T-helper 2 cell treated with Interferon-gamma antibody and Interleukin-4, amounts not matched to agents 100 ng/mL and 5 ng/mL, for 36 hours (primary cell): ENCODE measurements around the gene ST6GAL1. TPM values are rescaled to one million over a fixed set of nuclear protein-coding genes. Genes with fewer than 3 reads are reported as not detected.

Source experiments
- intact Hi-C: fragments of 100-400 bp; cut with micrococcal nuclease; formaldehyde crosslinking; loops from one replicate; pipeline ENCODE4 v1.15.1; 2023
- total RNA-seq: library from RNA; stranded (reverse); gene quantifications from 2 replicates; pipeline ENCODE4 v1.2.3, GENCODE V29; 2022

ST6GAL1 gene
- total RNA-seq, 1 donor from 2014 or later = 113 TPM

GRCh38 chr3:186915806-186916796 lies 14.2 kb upstream of the ST6GAL1 start:
- intact Hi-C loops = no loop called here

GRCh38 chr3:186917512-186918312 lies 12.6 kb upstream of the ST6GAL1 start:
- intact Hi-C loops = no loop called here

DNA sequence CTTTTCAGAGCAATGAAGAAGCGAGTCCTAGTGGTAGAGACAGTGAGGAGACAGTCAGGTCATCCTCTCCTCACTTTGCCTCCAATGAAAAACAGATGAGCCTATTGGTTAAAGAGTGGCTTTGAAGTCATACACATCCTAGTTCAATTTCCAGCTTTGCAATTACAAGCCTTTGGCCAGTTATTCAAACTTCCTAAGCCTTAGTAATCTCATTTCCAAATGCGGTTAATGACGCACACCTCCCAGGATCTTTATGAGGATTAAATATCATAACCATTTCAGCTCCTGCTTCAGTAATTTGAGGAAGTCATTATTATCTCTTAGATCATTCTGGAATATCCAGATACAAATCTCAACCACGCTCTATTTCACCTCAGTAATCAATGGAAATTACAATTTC lies 10.0 kb upstream of the ST6GAL1 start:
- intact Hi-C loops = no loop called here

DNA sequence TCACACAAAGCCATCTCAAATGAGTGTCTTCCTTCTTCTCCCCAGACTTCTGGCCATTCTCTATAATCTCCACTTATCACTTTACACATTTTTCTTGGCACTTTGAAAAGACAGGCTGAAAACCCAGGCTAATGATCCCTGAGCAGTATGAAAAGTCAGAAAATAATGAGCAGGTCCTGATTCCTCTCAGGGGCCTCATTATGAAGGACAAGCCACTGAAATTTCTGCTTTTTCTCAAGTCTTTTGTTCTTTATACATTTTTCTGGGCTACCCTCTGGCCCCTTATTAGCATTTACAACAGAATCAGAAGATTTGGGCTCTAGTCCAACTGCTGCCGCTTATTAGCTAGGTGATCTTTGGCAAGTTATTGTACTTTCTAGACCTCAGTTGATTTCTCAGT lies 9.5 kb upstream of the ST6GAL1 start:
- intact Hi-C loops = no loop called here

- intact Hi-C loops = no loop called here
Measured at GRCh38 chr3:186921578-186921977, 8.7 kb upstream of the ST6GAL1 start.

GRCh38 chr3:186922224-186922623 lies 8.1 kb upstream of the ST6GAL1 start:
- intact Hi-C loops = no loop called here

DNA sequence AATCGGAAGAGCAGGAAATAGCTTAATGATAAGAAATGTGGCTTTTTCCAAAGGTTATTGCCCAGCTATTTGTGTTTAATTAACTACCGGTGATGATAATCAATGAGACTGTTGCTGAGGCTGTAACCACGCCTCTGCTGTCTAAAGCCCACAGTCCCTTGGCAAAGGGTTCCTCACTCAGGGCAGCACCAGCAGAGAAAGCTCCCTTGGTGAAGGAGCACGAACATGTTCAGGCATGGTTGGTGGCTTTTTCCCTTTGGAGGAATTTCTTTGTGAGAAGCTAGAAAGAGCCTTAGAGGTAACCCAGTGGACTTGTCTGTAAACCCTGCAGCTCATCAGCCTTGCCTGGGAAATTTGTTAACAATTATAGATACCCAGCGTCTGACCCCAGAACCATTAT lies 7.5 kb upstream of the ST6GAL1 start:
- intact Hi-C loops = no loop called here

GRCh38 chr3:186923241-186923640 lies 7.1 kb upstream of the ST6GAL1 start:
- intact Hi-C loops = no loop called here

DNA sequence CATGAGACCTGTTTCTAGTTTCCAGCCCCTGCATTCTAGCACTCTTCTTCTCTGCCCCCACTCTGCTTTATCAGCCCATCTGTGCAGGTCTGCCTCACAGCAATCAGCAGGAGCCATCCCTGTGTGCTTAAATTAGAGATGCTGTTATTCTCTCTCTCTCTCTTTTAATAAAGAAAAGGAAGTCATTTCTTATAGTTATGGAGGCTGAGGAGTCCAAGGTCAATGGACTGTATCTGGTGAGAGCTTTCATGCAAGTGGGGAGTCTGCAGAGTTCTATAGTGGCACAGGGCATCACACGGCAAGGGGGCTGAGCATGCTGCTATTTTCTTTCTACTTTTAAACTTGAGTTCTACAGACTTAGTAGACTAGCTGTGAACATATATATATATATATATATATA lies 4.5 kb upstream of the ST6GAL1 start:
- intact Hi-C loops = no loop called here

- intact Hi-C loops = no loop called here
Measured at GRCh38 chr3:186929186-186929585, 1.1 kb upstream of the ST6GAL1 start.

DNA sequence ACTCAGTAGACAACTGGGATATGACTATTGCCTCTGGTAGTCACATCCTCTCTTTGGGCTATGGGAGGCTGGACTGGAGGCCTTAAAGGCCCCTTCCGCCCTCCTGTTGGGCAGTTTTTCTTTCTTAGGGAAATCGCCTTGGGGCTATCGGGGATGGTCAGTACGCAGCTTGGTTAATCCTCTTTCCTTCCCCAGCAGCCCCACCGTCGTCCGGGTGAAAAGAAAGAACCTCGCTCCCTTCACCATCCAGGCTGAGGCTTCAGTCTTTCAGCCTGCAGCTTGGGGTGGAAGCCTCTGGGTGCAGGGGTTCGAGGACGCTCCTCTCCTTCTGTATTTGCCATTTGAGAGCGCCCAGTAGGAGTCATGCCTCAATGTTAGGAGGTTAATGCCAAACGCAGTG lies 641 bp upstream of the ST6GAL1 start:
- intact Hi-C loops = loop anchor here (1.0 to 5.0 kb wide), 8 partner anchors 23 to 209 kb away; partner anchors contain the start of gene RPL39L

DNA sequence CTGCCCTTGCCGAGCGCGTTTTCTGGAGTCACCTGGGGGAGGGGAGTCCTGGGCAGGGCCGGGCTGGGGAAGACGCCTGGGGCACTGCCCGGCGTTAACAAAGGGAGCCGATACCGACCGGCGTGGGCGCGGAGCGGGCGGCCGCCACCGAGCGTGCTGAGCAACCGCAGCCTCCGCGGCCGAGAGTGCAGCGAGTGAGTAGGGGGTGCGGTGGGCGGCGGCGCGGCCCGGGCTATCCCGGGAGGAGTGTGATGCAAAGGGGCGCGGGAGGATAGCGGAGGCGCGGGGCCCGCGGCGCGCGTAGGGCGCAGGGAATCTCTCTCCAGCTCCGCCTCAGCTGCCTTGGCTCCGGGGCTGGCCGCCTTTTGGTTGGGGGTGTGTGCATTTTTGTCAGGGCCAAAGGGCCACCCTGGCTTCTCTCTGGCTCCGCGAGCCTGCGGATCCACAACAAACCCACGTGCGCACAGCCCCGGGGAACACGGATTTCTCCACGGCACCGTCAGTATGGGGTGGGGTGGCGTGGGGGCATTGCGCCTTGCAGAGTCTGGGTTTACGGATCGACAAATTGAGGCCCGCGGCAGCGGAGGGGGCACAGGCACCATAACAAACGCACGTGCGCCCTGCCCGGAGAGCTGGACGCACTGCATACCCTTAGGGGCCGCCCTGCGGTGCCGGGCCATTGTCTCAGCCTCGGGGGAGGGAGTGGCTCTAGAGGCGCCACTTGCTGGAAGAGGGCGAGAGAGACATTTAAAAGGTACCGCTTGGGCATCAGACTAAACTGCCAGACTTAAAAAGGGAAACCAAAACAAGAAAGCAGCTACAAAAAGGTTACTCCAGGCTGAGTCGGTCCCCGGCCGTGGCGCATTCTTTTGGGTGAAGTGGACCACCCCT lies 560 bp downstream of the ST6GAL1 start:
- intact Hi-C loops = loop anchor here (1.0 to 5.0 kb wide), 13 partner anchors 22 to 208 kb away; partner anchors contain the start of genes EIF4A2 and RPL39L

DNA sequence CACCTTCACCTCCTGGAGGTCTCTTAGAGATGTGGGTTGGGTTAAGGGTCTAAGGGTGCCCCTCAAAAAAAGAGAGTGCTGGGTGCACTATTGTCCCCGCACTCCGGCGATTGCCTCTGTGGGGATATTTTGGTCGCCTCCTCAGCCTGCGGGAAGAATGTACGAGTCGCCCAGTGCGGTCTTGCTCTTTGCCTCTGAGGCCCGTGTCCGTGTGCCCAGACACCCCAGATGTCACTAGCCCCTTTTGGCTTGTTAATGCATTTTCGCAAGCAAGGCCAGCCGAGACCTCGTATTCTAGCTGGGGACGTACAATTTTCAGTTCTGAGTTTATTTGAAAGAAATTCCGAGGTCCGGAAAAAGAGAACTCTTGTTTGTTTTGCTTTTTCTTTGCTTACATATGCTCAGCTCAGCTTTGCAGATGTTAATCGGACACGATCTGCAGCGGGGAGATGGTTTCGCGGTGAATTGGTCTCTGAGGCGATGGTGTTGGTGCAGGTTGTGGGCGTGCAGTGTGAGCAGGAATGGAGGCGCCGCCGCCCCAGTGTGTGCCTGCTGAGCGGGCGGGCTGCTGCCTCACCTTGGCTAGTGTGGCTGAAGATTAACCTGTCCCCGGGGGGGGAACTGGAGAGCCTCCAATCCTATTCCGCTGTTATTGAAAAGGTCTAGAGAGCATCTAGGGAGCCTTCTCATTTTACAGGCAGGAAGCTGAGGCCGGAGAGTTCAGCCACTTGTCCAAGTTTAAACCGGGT lies 1.4 kb downstream of the ST6GAL1 start:
- intact Hi-C loops = loop anchor here (1.0 to 5.0 kb wide), 12 partner anchors 21 to 207 kb away; partner anchors contain the start of genes EIF4A2 and RPL39L

DNA sequence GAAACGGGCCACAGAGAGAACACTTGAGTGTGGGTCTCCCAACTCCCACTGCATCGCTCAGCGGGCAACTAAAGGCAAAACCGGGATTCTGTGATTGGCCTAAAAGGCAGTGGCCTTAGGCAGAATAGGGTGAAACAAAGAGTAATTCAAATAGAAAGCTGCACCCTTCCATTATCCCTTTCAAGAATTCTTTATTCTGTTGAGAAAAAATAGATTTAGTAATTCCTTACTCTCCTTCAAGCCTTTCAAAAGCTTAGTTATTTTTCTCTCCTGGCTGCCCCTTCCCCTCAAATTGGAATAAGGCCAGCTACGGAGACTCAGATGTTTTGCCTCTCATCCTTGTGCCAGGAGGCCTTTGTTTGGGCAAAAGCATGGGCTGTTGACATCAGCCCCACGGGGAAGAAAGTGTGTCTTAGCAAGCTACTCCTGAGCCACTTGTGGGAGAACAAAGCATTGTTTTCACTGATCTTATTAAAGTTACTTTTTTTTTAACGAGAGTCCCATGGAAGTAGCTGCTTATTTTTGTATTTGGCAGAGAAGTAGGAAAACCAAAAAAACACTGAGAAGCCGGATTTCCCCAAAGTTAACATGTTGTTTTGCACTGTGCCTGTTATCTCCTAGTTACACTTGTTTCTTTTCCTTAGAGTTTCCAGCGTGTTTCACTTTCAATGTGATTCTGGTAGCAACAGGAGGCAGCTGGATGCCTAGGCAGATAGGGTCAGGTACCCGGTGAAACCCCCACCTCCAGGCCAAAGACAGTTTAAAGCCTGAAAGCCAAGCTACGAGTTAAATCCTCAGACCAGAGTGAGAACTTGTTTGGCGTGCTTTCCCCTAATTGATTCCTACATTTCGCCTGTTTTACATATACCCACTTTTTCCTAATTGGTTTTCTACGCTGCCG lies 2.2 kb downstream of the ST6GAL1 start:
- intact Hi-C loops = loop anchor here (5.0 kb wide), 1 partner anchor 130 kb away; no protein-coding TSS in a partner anchor

DNA sequence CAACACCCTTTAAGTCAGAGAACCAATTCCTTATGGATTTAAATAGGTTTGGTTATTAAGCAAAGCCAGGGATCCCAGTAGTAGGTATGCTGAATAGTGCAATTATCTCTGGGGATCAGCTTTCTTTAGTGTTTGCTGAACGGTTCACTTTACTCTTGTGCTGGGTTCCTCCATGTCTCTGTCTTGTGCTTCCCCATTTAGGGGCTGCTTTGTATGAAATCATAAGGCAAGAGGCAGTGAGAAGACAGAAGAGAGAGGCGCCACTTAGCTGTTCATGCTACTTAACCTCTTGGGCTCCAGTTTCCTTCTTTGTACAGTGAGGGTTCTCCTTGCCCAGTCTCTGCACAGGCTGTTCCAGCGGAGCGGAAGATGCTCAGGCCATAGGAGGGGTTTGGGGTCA lies 3.5 kb downstream of the ST6GAL1 start:
- intact Hi-C loops = loop anchor here (5.0 kb wide), 1 partner anchor 128 kb away; no protein-coding TSS in a partner anchor

GRCh38 chr3:186935133-186935532 lies 4.8 kb downstream of the ST6GAL1 start:
- intact Hi-C loops = no loop called here

DNA sequence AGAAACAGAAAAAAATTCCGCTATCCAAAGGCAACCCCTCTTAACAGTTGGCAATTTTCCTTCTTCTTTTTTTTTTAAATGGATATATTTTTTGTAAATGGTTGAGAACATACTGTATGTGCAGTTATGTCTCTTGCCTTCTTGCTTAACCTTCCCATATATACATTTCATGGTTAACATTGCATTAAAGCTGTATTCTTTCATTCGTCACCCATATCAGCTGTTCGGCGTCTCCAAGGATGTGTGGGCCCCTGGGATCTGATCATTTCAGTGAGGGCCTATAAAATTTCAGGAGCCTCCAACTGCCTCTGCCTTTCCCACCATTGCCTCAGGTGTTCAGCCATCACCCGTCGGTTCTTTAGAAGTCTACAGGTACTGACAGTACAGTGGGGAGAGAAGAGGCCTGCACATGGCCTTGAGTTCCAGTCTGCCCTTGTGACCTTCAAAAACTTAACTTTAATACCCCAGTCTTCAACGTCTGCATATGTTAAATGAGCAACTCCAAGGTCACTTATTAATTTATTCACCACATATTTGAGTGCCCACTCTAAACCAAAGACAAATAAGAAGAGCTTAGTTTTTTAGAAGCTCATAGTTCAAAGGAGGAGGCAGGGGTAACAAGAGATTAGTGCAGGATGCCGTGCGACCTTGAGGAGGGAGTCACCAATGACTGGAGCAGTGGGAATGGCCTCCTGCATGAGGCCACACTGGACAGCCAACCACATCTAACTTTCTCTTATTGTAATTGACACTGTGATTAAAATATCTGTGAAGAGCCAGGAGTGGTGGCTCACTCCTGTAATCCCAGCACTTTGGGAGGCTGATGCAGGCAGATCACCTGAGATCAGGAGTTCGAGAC lies 6.9 kb downstream of the ST6GAL1 start:
- intact Hi-C loops = no loop called here

DNA sequence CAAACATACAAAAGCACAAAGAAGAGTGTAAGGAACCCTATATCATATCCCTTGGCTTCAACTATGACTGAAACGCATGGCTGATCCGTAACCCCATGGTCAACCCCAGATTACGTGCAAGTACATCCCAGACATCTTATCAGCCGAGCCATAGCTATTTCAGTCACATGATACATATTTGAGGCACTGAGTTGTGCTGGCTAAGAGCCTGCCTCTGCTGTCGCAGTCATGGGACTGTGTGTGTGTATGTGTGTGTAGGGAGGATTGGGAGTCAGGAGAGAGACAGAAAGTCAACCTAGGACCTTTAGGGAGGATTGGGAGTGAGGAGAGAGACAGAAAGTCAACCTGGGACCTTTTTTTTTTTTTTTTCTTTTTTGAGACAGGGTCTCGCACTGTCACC lies 8.4 kb downstream of the ST6GAL1 start:
- intact Hi-C loops = no loop called here
